Neural cell (in vitro differentiated cells): ENCODE data around the gene OOSP1. TPM values are rescaled to one million over a fixed set of nuclear protein-coding genes. Genes with fewer than 3 reads are reported as not detected.

Experiments
- H2AFZ ChIP-seq: fragments of 200-600, 300-800 bp; sonication (generic), shearing (Covaris generic); 2 replicates; pipeline ENCODE4 v1.6.0; 2014; ENCODE audit warnings: low read depth, mild to moderate bottlenecking, antibody characterized with exemption, low read length, moderate library complexity
- H3F3A ChIP-seq: fragments of 200-600 bp; shearing (Covaris generic); 2 replicates; pipeline ENCODE4 v1.6.1; 2016; ENCODE audit warnings: mild to moderate bottlenecking, moderate library complexity, mixed read lengths, antibody characterized with exemption, low read length; ENCODE audit not compliant: insufficient read depth, poor library complexity, severe bottlenecking
- H3K27ac ChIP-seq: fragments of 200-600, 300-800 bp; sonication (generic), shearing (Covaris generic); 2 replicates; pipeline ENCODE4 v1.5.1; 2014; ENCODE audit warnings: mild to moderate bottlenecking, low read length, moderate library complexity
- H3K27me3 ChIP-seq: fragments of 300-800, 200-600 bp; sonication (generic), shearing (Covaris generic); 2 replicates; pipeline ENCODE4 v1.6.0; 2014; ENCODE audit warnings: mild to moderate bottlenecking, low read depth, low read length, moderate library complexity; ENCODE audit not compliant: insufficient read depth
- H3K36me3 ChIP-seq: fragments of 300-800, 200-600 bp; sonication (generic), shearing (Covaris generic); 2 replicates; pipeline ENCODE4 v1.5.1; 2014; ENCODE audit warnings: mild to moderate bottlenecking, antibody characterized with exemption, low read length, moderate library complexity; ENCODE audit not compliant: insufficient read depth
- H3K4me2 ChIP-seq: fragments of 300-800, 200-600 bp; sonication (generic), shearing (Covaris generic); 2 replicates; pipeline ENCODE4 v1.6.0; 2014; ENCODE audit warnings: mild to moderate bottlenecking, low read length
- H3K4me3 ChIP-seq: fragments of 300-800, 200-600 bp; sonication (generic), shearing (Covaris generic); 2 replicates; pipeline ENCODE4 v1.5.1; 2014; ENCODE audit warnings: mild to moderate bottlenecking, low read length, moderate library complexity
- H3K79me2 ChIP-seq: fragments of 200-600 bp; shearing (Covaris generic); replicated peaks from 2 replicates; pipeline ENCODE4 v1.6.0; 2014; ENCODE audit warnings: mild to moderate bottlenecking, low read length, moderate library complexity; ENCODE audit not compliant: insufficient read depth
- H3K9ac ChIP-seq: fragments of 300-800, 200-600 bp; sonication (generic), shearing (Covaris generic); 2 replicates; pipeline ENCODE4 v1.6.1; 2016; ENCODE audit warnings: mild to moderate bottlenecking, low read length, mixed read lengths
- H3K9me2 ChIP-seq: fragments of 200-600 bp; shearing (Covaris generic); 2 replicates; pipeline ENCODE4 v1.6.1; 2016; ENCODE audit warnings: mild to moderate bottlenecking, low read length, mixed read lengths; ENCODE audit not compliant: insufficient read depth
- H3K9me3 ChIP-seq: fragments of 200-600, 300-800 bp; sonication (generic), shearing (Covaris generic); 2 replicates; pipeline ENCODE4 v1.6.1; 2016; ENCODE audit warnings: mild to moderate bottlenecking, mixed run types, low read length, moderate library complexity, mixed read lengths
- H4K20me1 ChIP-seq: fragments of 200-600 bp; shearing (Covaris generic); 2 replicates; pipeline ENCODE4 v1.6.1; 2016; ENCODE audit warnings: mild to moderate bottlenecking, mixed run types; ENCODE audit not compliant: insufficient read depth
- EP300 ChIP-seq: fragments of 450-650 bp; conservative IDR thresholded peaks from 2 replicates; pipeline ENCODE4 v1.6.1; 2014; ENCODE audit warnings: antibody characterized with exemption, mild to moderate bottlenecking, moderate library complexity; ENCODE audit not compliant: poor library complexity, severe bottlenecking
- EZH2 ChIP-seq: fragments of 200-600, 300-800 bp; shearing (Covaris generic), sonication (generic); IDR thresholded peaks from 2 replicates; pipeline ENCODE4 v1.6.1; 2014; ENCODE audit warnings: antibody characterized with exemption, low read length, borderline replicate concordance, mild to moderate bottlenecking; ENCODE audit not compliant: insufficient read depth, poor library complexity, severe bottlenecking
- MXI1 ChIP-seq: fragments of 450-650 bp; conservative IDR thresholded peaks from 2 replicates; pipeline ENCODE4 v1.6.1; 2014; ENCODE audit warnings: antibody characterized with exemption, mild to moderate bottlenecking; ENCODE audit not compliant: poor library complexity, severe bottlenecking
- POLR2AphosphoS5 ChIP-seq: IDR thresholded peaks from 2 replicates; pipeline ENCODE4 v1.6.1; 2012
- RAD21 ChIP-seq: fragments of 450-650 bp; conservative IDR thresholded peaks from 2 replicates; pipeline ENCODE4 v1.6.1; 2014; ENCODE audit warnings: antibody characterized with exemption, mild to moderate bottlenecking, moderate library complexity
- SMC3 ChIP-seq: fragments of 450-650 bp; conservative IDR thresholded peaks from 2 replicates; pipeline ENCODE4 v1.6.1; 2014; ENCODE audit warnings: antibody characterized with exemption, mild to moderate bottlenecking, moderate library complexity; ENCODE audit not compliant: poor library complexity
- TAF1 ChIP-seq: IDR thresholded peaks from 2 replicates; pipeline ENCODE4 v1.6.1; 2012; ENCODE audit warnings: low read depth
- polyA plus RNA-seq: library from polyadenylated mRNA; depleted of rRNA; stranded (reverse); fragments of >200 nt; gene quantifications from 2 replicates; pipeline ENCODE4 v1.2.3, GENCODE V29; 2014
- TF ChIP-seq, protein P1 (sequence below): IDR thresholded peaks from 2 replicates; pipeline ENCODE4 v1.6.1; 2012; ENCODE audit warnings: borderline replicate concordance
- TF ChIP-seq, protein P2 (sequence below): fragments of 450-650 bp; IDR thresholded peaks from 2 replicates; pipeline ENCODE4 v1.5.1; 2014; ENCODE audit warnings: antibody characterized with exemption, mild to moderate bottlenecking, moderate library complexity; ENCODE audit not compliant: poor library complexity, severe bottlenecking

OOSP1 gene
- polyA plus RNA-seq, 1 donor from 2014 or later, result not detected

DNA sequence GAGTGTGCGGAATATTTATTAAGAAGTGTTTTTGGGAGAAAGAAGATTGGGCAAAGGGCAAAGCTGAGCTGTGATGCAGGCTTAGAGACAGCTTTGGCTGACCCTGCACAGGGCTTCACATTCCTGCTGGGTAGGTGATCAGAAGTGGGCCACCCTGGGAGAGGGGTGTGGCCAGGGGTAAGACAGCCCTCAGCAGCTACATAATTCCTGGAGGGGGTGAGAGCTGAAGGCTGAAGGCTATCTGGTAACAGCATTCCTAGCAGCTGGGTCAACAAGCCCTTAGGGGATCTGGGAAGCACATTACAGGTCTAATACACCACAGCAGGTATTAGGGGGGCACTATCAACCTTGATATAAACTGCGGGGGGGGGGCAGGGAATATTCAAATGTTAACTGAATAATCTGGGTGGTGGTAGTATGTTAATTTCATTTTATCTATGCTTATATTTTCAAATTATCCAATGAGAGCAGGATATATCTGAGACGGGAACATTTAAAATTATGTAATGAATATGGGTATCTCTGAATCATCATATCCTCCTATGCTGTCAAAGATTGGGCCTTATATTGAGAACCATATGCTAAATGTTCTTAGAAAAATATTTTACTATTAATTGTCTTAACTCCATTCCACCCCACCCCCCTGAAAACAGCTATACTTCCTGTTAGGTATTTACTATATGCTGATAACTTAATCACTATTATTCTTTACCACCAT, 5.9 kb downstream of the OOSP1 start:
- no peaks in the 10 kb centered on the region for H3K36me3 ChIP-seq
- no peaks in the 10 kb centered on the region for H3K9me2 ChIP-seq
- no peaks in the 10 kb centered on the region for H3F3A ChIP-seq
- no peak overlapping the region for H3K9ac ChIP-seq
- H4K20me1 ChIP-seq, result no peaks in the 10 kb centered on the region
- no peak overlapping the region for H3K4me3 ChIP-seq
- H2AFZ ChIP-seq, result no peak overlapping the region
- no peaks in the 10 kb centered on the region for H3K79me2 ChIP-seq
- TF ChIP-seq POLR2AphosphoS5 (no peak), RAD21 (no peak), EP300 (no peak), SMC3 (no peak), EZH2 (no peak)
- TF ChIP-seq, protein P1, sequence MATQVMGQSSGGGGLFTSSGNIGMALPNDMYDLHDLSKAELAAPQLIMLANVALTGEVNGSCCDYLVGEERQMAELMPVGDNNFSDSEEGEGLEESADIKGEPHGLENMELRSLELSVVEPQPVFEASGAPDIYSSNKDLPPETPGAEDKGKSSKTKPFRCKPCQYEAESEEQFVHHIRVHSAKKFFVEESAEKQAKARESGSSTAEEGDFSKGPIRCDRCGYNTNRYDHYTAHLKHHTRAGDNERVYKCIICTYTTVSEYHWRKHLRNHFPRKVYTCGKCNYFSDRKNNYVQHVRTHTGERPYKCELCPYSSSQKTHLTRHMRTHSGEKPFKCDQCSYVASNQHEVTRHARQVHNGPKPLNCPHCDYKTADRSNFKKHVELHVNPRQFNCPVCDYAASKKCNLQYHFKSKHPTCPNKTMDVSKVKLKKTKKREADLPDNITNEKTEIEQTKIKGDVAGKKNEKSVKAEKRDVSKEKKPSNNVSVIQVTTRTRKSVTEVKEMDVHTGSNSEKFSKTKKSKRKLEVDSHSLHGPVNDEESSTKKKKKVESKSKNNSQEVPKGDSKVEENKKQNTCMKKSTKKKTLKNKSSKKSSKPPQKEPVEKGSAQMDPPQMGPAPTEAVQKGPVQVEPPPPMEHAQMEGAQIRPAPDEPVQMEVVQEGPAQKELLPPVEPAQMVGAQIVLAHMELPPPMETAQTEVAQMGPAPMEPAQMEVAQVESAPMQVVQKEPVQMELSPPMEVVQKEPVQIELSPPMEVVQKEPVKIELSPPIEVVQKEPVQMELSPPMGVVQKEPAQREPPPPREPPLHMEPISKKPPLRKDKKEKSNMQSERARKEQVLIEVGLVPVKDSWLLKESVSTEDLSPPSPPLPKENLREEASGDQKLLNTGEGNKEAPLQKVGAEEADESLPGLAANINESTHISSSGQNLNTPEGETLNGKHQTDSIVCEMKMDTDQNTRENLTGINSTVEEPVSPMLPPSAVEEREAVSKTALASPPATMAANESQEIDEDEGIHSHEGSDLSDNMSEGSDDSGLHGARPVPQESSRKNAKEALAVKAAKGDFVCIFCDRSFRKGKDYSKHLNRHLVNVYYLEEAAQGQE, result no peak
- TF ChIP-seq, protein P2, sequence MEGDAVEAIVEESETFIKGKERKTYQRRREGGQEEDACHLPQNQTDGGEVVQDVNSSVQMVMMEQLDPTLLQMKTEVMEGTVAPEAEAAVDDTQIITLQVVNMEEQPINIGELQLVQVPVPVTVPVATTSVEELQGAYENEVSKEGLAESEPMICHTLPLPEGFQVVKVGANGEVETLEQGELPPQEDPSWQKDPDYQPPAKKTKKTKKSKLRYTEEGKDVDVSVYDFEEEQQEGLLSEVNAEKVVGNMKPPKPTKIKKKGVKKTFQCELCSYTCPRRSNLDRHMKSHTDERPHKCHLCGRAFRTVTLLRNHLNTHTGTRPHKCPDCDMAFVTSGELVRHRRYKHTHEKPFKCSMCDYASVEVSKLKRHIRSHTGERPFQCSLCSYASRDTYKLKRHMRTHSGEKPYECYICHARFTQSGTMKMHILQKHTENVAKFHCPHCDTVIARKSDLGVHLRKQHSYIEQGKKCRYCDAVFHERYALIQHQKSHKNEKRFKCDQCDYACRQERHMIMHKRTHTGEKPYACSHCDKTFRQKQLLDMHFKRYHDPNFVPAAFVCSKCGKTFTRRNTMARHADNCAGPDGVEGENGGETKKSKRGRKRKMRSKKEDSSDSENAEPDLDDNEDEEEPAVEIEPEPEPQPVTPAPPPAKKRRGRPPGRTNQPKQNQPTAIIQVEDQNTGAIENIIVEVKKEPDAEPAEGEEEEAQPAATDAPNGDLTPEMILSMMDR, result no peak
- no peaks in the 10 kb centered on the region for H3K27me3 ChIP-seq
- H3K4me2 ChIP-seq, result no peak overlapping the region
- no peaks in the 10 kb centered on the region for H3K9me3 ChIP-seq
- no peak overlapping the region for H3K27ac ChIP-seq

DNA sequence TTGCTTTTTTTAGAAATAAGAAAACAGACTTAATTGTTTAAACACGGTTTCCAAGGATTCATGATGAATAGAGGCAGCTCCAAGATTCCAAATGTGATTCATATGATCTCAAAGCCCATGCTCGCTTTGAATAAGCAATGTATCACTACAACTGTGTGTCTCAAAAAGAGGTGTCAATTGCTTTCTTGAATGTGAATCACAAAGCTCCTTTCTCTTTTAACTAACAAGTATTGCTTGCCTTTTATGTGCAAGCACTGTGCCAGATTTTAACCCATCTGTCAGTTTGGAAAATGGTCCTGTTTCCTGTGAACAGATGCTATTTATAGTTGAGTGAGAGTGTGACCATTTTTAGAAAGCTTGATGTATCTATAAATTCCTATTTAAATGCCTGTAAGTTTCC, 6.5 kb downstream of the OOSP1 start:
- Histone ChIP-seq H3K27me3 (no peaks in the 10 kb centered on the region), H3K79me2 (no peaks in the 10 kb centered on the region), H2AFZ (no peak overlapping the region), H3F3A (no peaks in the 10 kb centered on the region), H3K9ac (no peak overlapping the region), H3K4me3 (no peak overlapping the region), H3K27ac (no peak overlapping the region), H4K20me1 (no peaks in the 10 kb centered on the region), H3K36me3 (no peaks in the 10 kb centered on the region), H3K4me2 (no peak overlapping the region), H3K9me3 (no peaks in the 10 kb centered on the region), H3K9me2 (no peaks in the 10 kb centered on the region)
- TF ChIP-seq, protein P2, result no peak
- TF ChIP-seq TAF1, result no peak
- no peak for TF ChIP-seq MXI1
- no peak for TF ChIP-seq EP300
- TF ChIP-seq POLR2AphosphoS5, result no peak
- no peak for TF ChIP-seq EZH2
- TF ChIP-seq, protein P1, result no peak
- TF ChIP-seq SMC3, result no peak
- no peak for TF ChIP-seq RAD21
